ENCODE results near the gene ATG16L1. TPM values are rescaled to one million over a fixed set of nuclear protein-coding genes. Genes with fewer than 3 reads are reported as not detected.

The ATG16L1 gene
- total RNA-seq, 1 donor from 2014 or later = 36.7 TPM

- DNase-seq = no peak
- H3K4me1 Mint-ChIP-seq = no peaks in the 10 kb centered on the region
- H3K4me3 Mint-ChIP-seq = no peak overlapping the region
- no peaks in the 10 kb centered on the region for H3K36me3 Mint-ChIP-seq (ENCODE audit: low read depth)
- intact Hi-C loops (cut with micrococcal nuclease) = no loop called here
- H3K27ac Mint-ChIP-seq = no peak overlapping the region
- no peaks in the 10 kb centered on the region for H3K27me3 Mint-ChIP-seq
- H3K9me3 Mint-ChIP-seq = no peaks in the 10 kb centered on the region
Measured at GRCh38 chr2:233218836-233219235, 32.6 kb upstream of the ATG16L1 start.

DNA sequence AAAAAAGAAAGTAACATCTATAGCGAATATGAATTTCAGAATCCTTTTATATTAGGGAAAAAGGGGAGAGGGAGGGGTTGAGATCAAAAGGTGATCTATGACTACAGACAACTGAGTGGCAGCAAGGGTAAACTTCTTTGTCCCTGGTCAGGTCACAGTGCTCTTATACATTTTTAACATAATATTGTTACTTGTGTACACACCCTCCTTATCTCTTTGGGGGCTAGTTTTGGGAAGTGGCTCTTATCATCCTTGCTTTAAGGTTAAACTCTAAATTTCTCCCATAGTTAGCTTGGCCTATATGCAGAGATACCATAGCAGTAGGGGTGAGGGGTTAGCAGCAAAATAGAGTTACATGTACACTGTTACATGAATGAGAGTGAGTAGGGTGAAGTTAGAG is 31.6 kb upstream of the ATG16L1 start:
- no peak for DNase-seq
- no peaks in the 10 kb centered on the region for H3K27me3 Mint-ChIP-seq
- no peaks in the 10 kb centered on the region for H3K36me3 Mint-ChIP-seq (ENCODE audit: low read depth)
- no peak overlapping the region for H3K4me3 Mint-ChIP-seq
- H3K27ac Mint-ChIP-seq = no peak overlapping the region
- no peaks in the 10 kb centered on the region for H3K4me1 Mint-ChIP-seq
- H3K9me3 Mint-ChIP-seq = no peaks in the 10 kb centered on the region
- intact Hi-C loops (cut with micrococcal nuclease) = no loop called here

- intact Hi-C loops (cut with micrococcal nuclease) = no loop called here
- H3K4me1 Mint-ChIP-seq = peaks cover 10% of the 10 kb centered on the region
- H3K27ac Mint-ChIP-seq = no peak overlapping the region
- peaks cover 2% of the 10 kb centered on the region for H3K27me3 Mint-ChIP-seq
- peaks cover 3% of the 10 kb centered on the region for H3K36me3 Mint-ChIP-seq (ENCODE audit: low read depth)
- H3K9me3 Mint-ChIP-seq = no peaks in the 10 kb centered on the region
- no peak overlapping the region for H3K4me3 Mint-ChIP-seq
- DNase-seq = no peak
Measured at GRCh38 chr2:233221378-233222063, 30.0 kb upstream of the ATG16L1 start.

DNA sequence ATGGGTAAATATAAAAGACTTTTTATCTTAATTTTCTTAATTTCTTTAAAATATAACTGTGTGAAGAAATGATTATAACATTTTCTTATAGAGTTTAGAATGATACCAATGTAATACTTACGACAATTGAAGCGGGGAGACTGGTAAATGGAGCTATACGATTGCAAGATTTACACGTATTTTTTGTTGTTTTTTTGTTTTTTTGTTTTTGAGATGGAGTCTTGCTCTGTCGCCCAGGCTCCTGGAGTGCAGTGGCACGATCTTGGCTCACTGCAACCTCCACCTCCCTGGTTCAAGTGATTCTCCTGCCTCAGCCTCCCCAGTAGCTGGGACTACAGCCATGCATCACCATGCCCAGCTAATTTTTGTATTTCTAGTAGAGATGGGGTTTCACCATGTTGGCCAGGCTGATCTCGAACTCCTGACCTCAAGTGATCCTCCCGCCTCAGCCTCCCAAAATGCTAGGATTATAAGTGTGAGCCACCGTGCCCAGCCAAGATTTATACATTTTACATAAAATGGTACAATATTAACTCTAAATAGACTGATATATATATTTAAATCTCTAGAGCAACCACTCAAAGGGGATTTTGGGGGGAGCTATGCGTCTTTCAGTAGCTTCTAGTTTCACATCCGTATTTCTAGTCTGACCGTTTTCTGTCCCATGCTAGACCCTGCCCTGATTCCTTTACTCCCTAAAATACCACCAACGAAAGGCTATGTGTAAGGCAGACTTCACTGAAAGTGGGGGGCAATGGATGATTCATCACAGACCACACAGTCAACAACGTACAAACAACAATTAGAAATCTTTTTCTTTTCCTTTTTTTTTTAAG is 28.2 kb upstream of the ATG16L1 start:
- DNase-seq = no peak
- peaks cover 16% of the 10 kb centered on the region for H3K4me1 Mint-ChIP-seq
- H3K4me3 Mint-ChIP-seq = no peak overlapping the region
- no peak overlapping the region for H3K27ac Mint-ChIP-seq
- H3K9me3 Mint-ChIP-seq = no peaks in the 10 kb centered on the region
- peaks cover 4% of the 10 kb centered on the region for H3K36me3 Mint-ChIP-seq (ENCODE audit: low read depth)
- peaks cover 2% of the 10 kb centered on the region for H3K27me3 Mint-ChIP-seq
- intact Hi-C loops (cut with micrococcal nuclease) = no loop called here

GRCh38 chr2:233225230-233226068 is 26.0 kb upstream of the ATG16L1 start:
- H3K9me3 Mint-ChIP-seq = no peaks in the 10 kb centered on the region
- no peak for DNase-seq
- H3K36me3 Mint-ChIP-seq (ENCODE audit: low read depth) = peaks cover 4% of the 10 kb centered on the region
- H3K27me3 Mint-ChIP-seq = peaks cover 2% of the 10 kb centered on the region
- H3K27ac Mint-ChIP-seq = no peak overlapping the region
- intact Hi-C loops (cut with micrococcal nuclease) = no loop called here
- peaks cover 27% of the 10 kb centered on the region for H3K4me1 Mint-ChIP-seq
- no peak overlapping the region for H3K4me3 Mint-ChIP-seq

- no peaks in the 10 kb centered on the region for H3K9me3 Mint-ChIP-seq
Measured at GRCh38 chr2:233226511-233227031, 24.9 kb upstream of the ATG16L1 start.

DNA sequence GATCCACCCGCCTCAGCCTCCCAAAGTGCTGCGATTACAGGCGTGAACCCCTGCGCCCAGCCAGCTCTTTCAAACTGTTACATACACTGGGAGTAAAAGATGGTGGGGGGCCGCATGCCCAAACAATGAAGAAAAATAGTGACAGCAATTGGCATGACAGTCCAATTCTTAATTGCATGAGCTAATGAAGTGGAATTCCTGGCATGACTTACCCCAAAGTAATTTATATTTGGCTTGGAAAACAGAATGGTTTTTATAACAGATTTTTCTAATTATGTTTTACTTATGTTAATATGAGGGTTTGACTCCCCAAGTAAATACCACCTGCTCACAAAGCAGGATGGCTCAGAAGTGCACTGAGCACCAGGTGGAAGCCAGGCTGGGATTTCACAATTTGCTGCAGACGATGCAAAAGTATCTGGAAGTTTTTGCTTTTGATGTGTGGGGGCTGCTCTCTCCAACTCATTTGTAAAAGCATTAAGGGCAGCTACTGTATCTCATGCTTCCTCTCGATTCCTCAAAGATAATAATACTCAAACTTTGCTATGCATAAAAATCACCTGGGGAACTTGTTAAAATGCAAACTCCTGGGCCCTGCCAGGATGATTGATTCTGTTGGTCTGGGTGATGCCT is 24.0 kb upstream of the ATG16L1 start:
- H3K4me1 Mint-ChIP-seq = peaks cover 40% of the 10 kb centered on the region
- H3K27ac Mint-ChIP-seq = no peak overlapping the region
- intact Hi-C loops (cut with micrococcal nuclease) = no loop called here
- DNase-seq = no peak
- H3K9me3 Mint-ChIP-seq = no peaks in the 10 kb centered on the region
- H3K36me3 Mint-ChIP-seq (ENCODE audit: low read depth) = peaks cover 4% of the 10 kb centered on the region
- H3K4me3 Mint-ChIP-seq = no peak overlapping the region
- peaks cover 2% of the 10 kb centered on the region for H3K27me3 Mint-ChIP-seq

More at GRCh38 chr2:233226511-233227031, 24.9 kb upstream of the ATG16L1 start:
- H3K36me3 Mint-ChIP-seq (ENCODE audit: low read depth) = peaks cover 4% of the 10 kb centered on the region
- H3K4me1 Mint-ChIP-seq = peaks cover 34% of the 10 kb centered on the region
- peaks cover 2% of the 10 kb centered on the region for H3K27me3 Mint-ChIP-seq
- H3K27ac Mint-ChIP-seq = no peak overlapping the region
- intact Hi-C loops (cut with micrococcal nuclease) = no loop called here
- DNase-seq = no peak
- H3K4me3 Mint-ChIP-seq = no peak overlapping the region

DNA sequence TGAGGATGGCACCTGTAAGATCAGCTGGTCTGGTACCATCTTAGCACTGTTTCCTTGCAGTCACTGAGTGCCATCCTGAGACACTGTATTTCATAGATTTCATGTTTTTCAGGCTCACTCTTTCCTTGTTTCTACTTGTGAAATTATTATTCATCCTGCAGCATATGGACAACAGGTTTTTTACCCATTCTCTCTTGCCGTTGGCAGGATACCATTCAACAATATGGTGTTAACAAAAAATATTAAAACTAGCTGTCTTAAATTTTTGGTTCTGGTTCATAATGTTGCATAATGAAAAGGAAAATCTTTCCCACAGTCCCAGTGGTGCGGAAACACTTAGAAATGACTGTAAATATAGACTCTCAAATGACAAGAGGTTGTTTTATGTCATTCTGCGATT is 23.1 kb upstream of the ATG16L1 start:
- H3K9me3 Mint-ChIP-seq = no peaks in the 10 kb centered on the region
- DNase-seq = no peak
- H3K4me3 Mint-ChIP-seq = no peak overlapping the region
- intact Hi-C loops (cut with micrococcal nuclease) = no loop called here
- peaks cover 2% of the 10 kb centered on the region for H3K27me3 Mint-ChIP-seq
- H3K4me1 Mint-ChIP-seq = peaks cover 46% of the 10 kb centered on the region
- no peak overlapping the region for H3K27ac Mint-ChIP-seq
- H3K36me3 Mint-ChIP-seq (ENCODE audit: low read depth) = peaks cover 4% of the 10 kb centered on the region

DNA sequence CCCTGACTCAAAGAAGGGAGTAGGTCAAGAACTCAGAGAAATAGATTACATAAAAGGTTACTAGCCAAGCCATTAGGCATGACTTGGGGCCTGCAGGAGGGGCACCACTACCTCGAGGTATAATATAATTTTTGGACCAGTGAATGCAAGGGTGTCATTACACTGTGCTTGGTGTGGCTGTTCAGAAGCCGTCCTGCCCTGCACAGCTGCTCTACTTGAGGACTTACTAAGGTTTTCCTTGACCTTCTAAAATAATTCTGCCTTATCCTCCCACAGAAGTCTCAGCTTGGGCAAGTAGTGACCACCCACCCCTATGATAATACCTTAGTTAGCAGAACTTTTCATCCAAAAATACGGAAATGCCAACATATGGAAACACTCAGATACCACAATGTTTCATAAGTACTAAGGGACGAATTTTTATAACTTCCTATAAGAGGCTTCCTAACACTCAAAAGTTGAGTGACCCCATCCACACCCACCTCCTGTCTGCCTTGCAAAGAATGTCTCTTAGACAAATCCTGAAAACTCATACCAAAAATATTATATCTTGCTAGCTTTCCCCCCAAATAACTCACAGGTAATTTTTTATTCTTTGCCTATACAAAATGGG is 17.7 kb upstream of the ATG16L1 start:
- Mint-ChIP-seq H3K4me1 (peaks cover 56% of the 10 kb centered on the region), H3K27ac (peak overlapping the region; percentile 89), H3K36me3 (ENCODE audit: low read depth) (peaks cover 3% of the 10 kb centered on the region), H3K9me3 (peaks cover 4% of the 10 kb centered on the region), H3K27me3 (no peaks in the 10 kb centered on the region), H3K4me3 (peak overlapping the region; percentile 52)
- intact Hi-C loops (cut with micrococcal nuclease) = loop anchor here (1.0 to 2.0 kb wide), 4 partner anchors 14 to 173 kb away; partner anchors contain the start of genes ATG16L1 and INPP5D
- no peak for DNase-seq

DNA sequence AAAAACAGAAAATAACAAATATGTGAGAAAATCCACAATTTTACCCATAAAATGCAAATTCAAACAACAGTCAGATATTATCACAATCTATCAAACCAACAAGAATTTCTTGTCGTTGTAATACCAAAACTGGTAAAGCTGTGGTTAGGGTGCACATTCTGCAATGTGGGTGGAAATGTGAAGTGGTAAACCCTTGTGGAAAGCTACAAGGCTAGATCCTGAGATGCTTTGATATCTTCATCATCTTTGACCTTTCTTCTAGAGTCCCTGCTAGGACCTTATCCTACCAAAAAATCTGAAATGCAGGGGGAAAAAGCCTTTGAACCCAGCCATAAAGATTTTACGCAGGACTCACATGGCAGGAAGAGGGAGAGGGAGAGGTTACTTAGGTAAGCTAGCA is 17.2 kb upstream of the ATG16L1 start:
- peaks cover 4% of the 10 kb centered on the region for H3K9me3 Mint-ChIP-seq
- DNase-seq = peak; percentile 76
- intact Hi-C loops (cut with micrococcal nuclease) = loop anchor here (1.0 to 2.0 kb wide), 4 partner anchors 13 to 173 kb away; partner anchors contain the start of genes ATG16L1 and INPP5D
- no peaks in the 10 kb centered on the region for H3K27me3 Mint-ChIP-seq
- H3K4me3 Mint-ChIP-seq = peak overlapping the region; percentile 54
- peak overlapping the region; percentile 89 for H3K27ac Mint-ChIP-seq
- H3K36me3 Mint-ChIP-seq (ENCODE audit: low read depth) = peaks cover 3% of the 10 kb centered on the region
- peaks cover 60% of the 10 kb centered on the region for H3K4me1 Mint-ChIP-seq

- Mint-ChIP-seq H3K27ac (peak overlapping the region; percentile 54), H3K27me3 (no peaks in the 10 kb centered on the region), H3K36me3 (ENCODE audit: low read depth) (peaks cover 3% of the 10 kb centered on the region), H3K4me1 (peaks cover 62% of the 10 kb centered on the region), H3K9me3 (peaks cover 4% of the 10 kb centered on the region), H3K4me3 (no peak overlapping the region)
- intact Hi-C loops (cut with micrococcal nuclease) = loop anchor here (1.0 to 2.0 kb wide), 4 partner anchors 12 to 174 kb away; partner anchors contain the start of genes ATG16L1 and INPP5D
- no peak for DNase-seq
Measured at GRCh38 chr2:233234996-233235395, 16.5 kb upstream of the ATG16L1 start.

- intact Hi-C loops (cut with micrococcal nuclease) = loop anchor here (2.0 kb wide), 1 partner anchor 175 kb away; the partner anchor contains the start of gene INPP5D
- H3K9me3 Mint-ChIP-seq = peaks cover 4% of the 10 kb centered on the region
- H3K4me1 Mint-ChIP-seq = peaks cover 59% of the 10 kb centered on the region
- H3K36me3 Mint-ChIP-seq (ENCODE audit: low read depth) = peaks cover 3% of the 10 kb centered on the region
- H3K4me3 Mint-ChIP-seq = no peak overlapping the region
- no peak overlapping the region for H3K27ac Mint-ChIP-seq
- DNase-seq = no peak
- H3K27me3 Mint-ChIP-seq = no peaks in the 10 kb centered on the region
Measured at GRCh38 chr2:233235977-233236376, 15.5 kb upstream of the ATG16L1 start.
